IPS DF 6.9 (cell line): ENCODE results near the gene LCN2.
"Not testable (repeated sequence)": the region's sequence is repeated elsewhere in the genome, so short reads cannot be mapped to it uniquely, and the experiment has no call there.

Experiments
- DNase-seq: peaks from one replicate; pipeline ENCODE4 v3.0.0-alpha.2; 2013; ENCODE audit warnings: low read depth, low spot score
- H3K27ac ChIP-seq: one replicate; pipeline ENCODE4 v1.5.1; 2013; ENCODE audit warnings: low read length, control low read depth
- H3K27me3 ChIP-seq: 2 replicates; pipeline ENCODE4 v1.6.1; 2013; ENCODE audit warnings: mild to moderate bottlenecking, low read length; ENCODE audit not compliant: control insufficient read depth, insufficient read depth
- H3K36me3 ChIP-seq: 2 replicates; pipeline ENCODE4 v1.6.1; 2013; ENCODE audit warnings: low read length; ENCODE audit not compliant: control insufficient read depth, insufficient read depth
- H3K4me1 ChIP-seq: 2 replicates; pipeline ENCODE4 v1.6.1; 2013; ENCODE audit warnings: low read length; ENCODE audit not compliant: control insufficient read depth, insufficient read depth
- H3K4me3 ChIP-seq: 2 replicates; pipeline ENCODE4 v1.5.1; 2013; ENCODE audit warnings: mild to moderate bottlenecking, low read length
- H3K9me3 ChIP-seq: 2 replicates; pipeline ENCODE4 v1.6.1; 2013; ENCODE audit warnings: low read length, inconsistent platforms; ENCODE audit not compliant: control insufficient read depth, insufficient read depth
- WGBS: extraction: QIAGEN DNeasy Blood & Tissue Kit; methylation state at CpG from one replicate; pipeline ENCODE4 v1.1.7; 2013; ENCODE audit warnings: mixed read lengths, missing lambda C conversion rate; ENCODE audit not compliant: insufficient read length, insufficient coverage; 5-methylcytosine and 5-hydroxymethylcytosine counted together

Gene LCN2

GRCh38 chr9:128106181-128106939 is 42.9 kb upstream of the LCN2 start:
- H3K4me1 ChIP-seq = no peaks in the 10 kb centered on the region
- peaks cover 48% of the 10 kb centered on the region for H3K36me3 ChIP-seq
- no peaks in the 10 kb centered on the region for H3K9me3 ChIP-seq
- DNase-seq = no peak
- H3K4me3 ChIP-seq = no peak overlapping the region
- H3K27ac ChIP-seq = no peak overlapping the region
- WGBS = no CpG with 5 or more reads among the region's 23 CpGs
- H3K27me3 ChIP-seq = no peaks in the 10 kb centered on the region

- DNase-seq = no peak
- Histone ChIP-seq H3K9me3 (no peaks in the 10 kb centered on the region), H3K27me3 (no peaks in the 10 kb centered on the region), H3K4me1 (no peaks in the 10 kb centered on the region), H3K36me3 (peaks cover 43% of the 10 kb centered on the region), H3K4me3 (no peak overlapping the region), H3K27ac (no peak overlapping the region)
- WGBS = no CpG with 5 or more reads among the region's 23 CpGs
These were observed 42.2 kb upstream of the LCN2 start for GRCh38 chr9:128106940-128107467.

DNA sequence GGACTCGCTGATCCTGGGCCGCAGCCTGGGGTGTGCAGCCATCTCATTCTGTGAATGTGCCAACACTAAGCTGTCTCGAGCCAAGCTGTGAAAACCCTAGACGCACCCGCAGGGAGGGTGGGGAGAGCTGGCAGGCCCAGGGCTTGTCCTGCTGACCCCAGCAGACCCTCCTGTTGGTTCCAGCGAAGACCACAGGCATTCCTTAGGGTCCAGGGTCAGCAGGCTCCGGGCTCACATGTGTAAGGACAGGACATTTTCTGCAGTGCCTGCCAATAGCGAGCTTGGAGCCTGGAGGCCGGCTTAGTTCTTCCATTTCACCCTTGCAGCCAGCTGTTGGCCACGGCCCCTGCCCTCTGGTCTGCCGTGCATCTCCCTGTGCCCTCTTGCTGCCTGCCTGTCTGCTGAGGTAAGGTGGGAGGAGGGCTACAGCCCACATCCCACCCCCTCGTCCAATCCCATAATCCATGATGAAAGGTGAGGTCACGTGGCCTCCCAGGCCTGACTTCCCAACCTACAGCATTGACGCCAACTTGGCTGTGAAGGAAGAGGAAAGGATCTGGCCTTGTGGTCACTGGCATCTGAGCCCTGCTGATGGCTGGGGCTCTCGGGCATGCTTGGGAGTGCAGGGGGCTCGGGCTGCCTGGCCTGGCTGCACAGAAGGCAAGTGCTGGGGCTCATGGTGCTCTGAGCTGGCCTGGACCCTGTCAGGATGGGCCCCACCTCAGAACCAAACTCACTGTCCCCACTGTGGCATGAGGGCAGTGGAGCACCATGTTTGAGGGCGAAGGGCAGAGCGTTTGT is 41.6 kb upstream of the LCN2 start:
- no peaks in the 10 kb centered on the region for H3K27me3 ChIP-seq
- H3K36me3 ChIP-seq = peaks cover 37% of the 10 kb centered on the region
- H3K4me3 ChIP-seq = no peak overlapping the region
- no peaks in the 10 kb centered on the region for H3K9me3 ChIP-seq
- H3K4me1 ChIP-seq = no peaks in the 10 kb centered on the region
- H3K27ac ChIP-seq = no peak overlapping the region
- WGBS = no CpG with 5 or more reads among the region's 18 CpGs
- DNase-seq = no peak

GRCh38 chr9:128108269-128109049 is 40.8 kb upstream of the LCN2 start:
- H3K36me3 ChIP-seq = peaks cover 34% of the 10 kb centered on the region
- no peak overlapping the region for H3K27ac ChIP-seq
- no peak for DNase-seq
- H3K27me3 ChIP-seq = no peaks in the 10 kb centered on the region
- H3K9me3 ChIP-seq = no peaks in the 10 kb centered on the region
- no peaks in the 10 kb centered on the region for H3K4me1 ChIP-seq
- WGBS = no CpG with 5 or more reads among the region's 15 CpGs
- no peak overlapping the region for H3K4me3 ChIP-seq

- no peaks in the 10 kb centered on the region for H3K4me1 ChIP-seq
- no peak overlapping the region for H3K4me3 ChIP-seq
- no peak for DNase-seq
- H3K27ac ChIP-seq = no peak overlapping the region
- no peaks in the 10 kb centered on the region for H3K9me3 ChIP-seq
- peaks cover 31% of the 10 kb centered on the region for H3K36me3 ChIP-seq
- H3K27me3 ChIP-seq = no peaks in the 10 kb centered on the region
- WGBS = no CpG with 5 or more reads among the region's 20 CpGs
These were observed 40.1 kb upstream of the LCN2 start for GRCh38 chr9:128109050-128109709.

DNA sequence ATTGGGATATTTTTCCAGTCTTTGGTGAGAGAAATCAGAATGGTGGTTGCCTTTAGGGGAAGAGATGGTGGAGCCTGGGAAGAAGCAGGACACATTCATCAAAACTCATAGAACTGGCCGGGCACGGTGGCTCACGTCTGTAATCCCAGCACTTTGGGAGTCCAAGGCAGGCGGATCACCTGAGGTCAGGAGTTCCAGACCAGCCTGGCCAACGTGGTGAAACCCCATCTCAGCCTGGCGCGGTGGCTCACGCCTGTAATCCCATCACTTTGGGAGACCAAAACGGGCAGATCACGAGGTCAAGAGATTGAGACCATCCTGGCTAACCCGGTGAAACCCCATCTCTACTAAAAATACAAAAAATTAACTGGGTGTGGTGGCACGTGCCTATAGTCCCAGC is 37.5 kb upstream of the LCN2 start:
- peaks cover 15% of the 10 kb centered on the region for H3K36me3 ChIP-seq
- H3K9me3 ChIP-seq, DNase-seq, H3K4me3 ChIP-seq, H3K27me3 ChIP-seq, H3K4me1 ChIP-seq, H3K27ac ChIP-seq: not testable (repeated sequence)
- WGBS = no CpG with 5 or more reads among the region's 12 CpGs

DNA sequence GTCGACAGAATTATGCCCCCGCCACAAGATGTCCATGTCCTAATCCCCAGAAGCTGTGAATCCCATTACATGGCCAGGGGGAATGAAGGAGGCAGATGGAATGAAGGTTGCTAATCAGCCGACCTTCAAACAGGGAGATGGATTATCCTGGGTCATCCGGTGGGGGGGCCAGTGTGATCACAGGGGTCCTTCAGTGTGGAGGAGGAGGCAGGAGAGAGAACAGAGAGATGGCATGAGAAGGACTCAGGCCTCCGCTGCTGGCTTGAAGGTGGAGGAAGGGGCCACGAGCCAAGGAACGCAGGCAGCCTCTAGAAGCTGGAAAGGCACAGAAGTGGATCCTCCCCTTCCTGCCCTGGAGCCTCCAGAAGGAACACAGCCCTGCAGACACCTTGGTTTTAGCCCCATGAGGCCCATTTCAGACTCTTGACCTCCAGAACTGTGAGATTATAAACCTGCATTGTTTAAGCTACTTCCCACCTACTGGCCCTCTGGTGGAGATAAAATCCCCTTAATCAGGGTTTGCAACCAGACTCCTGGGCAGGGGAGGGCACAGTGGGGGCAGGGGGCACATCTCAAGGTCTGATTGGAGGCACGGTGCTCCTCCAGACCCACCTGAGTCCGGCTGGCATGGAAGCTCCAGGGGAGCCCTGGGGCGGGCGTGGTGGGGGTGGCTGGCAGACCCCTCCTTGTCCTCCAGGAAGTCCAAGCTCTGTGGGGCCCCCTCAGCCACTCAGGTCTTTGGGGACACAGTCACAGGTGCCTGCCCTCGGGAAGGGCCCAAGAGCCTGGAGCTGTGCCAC is 35.5 kb upstream of the LCN2 start:
- no CpG with 5 or more reads among the region's 12 CpGs for WGBS
- Histone ChIP-seq H3K36me3 (no peaks in the 10 kb centered on the region), H3K9me3 (no peaks in the 10 kb centered on the region), H3K27ac (no peak overlapping the region), H3K4me1 (peaks cover 2% of the 10 kb centered on the region; the same call in 1 of the 2 replicates), H3K4me3 (no peak overlapping the region), H3K27me3 (no peaks in the 10 kb centered on the region)
- no peak for DNase-seq

- WGBS = no CpG with 5 or more reads among the region's 29 CpGs
- Histone ChIP-seq H3K27me3 (no peaks in the 10 kb centered on the region), H3K36me3 (no peaks in the 10 kb centered on the region), H3K4me1 (peaks cover 2% of the 10 kb centered on the region; the same call in 1 of the 2 replicates), H3K4me3 (no peak overlapping the region), H3K27ac (no peak overlapping the region), H3K9me3 (no peaks in the 10 kb centered on the region)
- DNase-seq = no peak
These were observed 34.7 kb upstream of the LCN2 start for GRCh38 chr9:128114326-128115186.
